Spleen (tissue), 11 donors: ENCODE results near the gene RBMS3. TPM values are rescaled to one million over a fixed set of nuclear protein-coding genes. Genes with fewer than 3 reads are reported as not detected.

ENCODE experiments used
- DNase-seq: peaks from one replicate; pipeline ENCODE4 v3.0.0-alpha.2; 2020
- H3K27ac ChIP-seq, 8 donors: fragments of 200-600 bp; sonication (generic) in 7 of 8; 1 replicate in 4 of 8; 2 replicates in 4 of 8; pipeline versions ENCODE4 v1.5.0 to v1.8.0; 2016 to 2021; ENCODE audit warnings: inconsistent platforms in 4 of 8, mild to moderate bottlenecking in 4 of 8, moderate library complexity in 1 of 8
- H3K27me3 ChIP-seq, 7 donors: fragments of 200-600 bp; sonication (generic) in 6 of 7; replicated peaks in 1 of 7; 1 replicate in 4 of 7; 2 replicates in 3 of 7; pipeline versions ENCODE4 v1.5.0 to v1.8.0; 2016 to 2021; ENCODE audit warnings: inconsistent platforms in 3 of 7, mild to moderate bottlenecking in 1 of 7
- H3K36me3 ChIP-seq, 6 donors: fragments of 200-600 bp; sonication (generic) in 5 of 6; 1 replicate in 4 of 6; 2 replicates in 2 of 6; pipeline versions ENCODE4 v1.5.0 to v1.8.0; 2016 to 2021; ENCODE audit warnings: inconsistent platforms in 2 of 6
- H3K4me1 ChIP-seq, 6 donors: fragments of 200-600 bp; sonication (generic) in 5 of 6; 1 replicate in 3 of 6; 2 replicates in 3 of 6; pipeline versions ENCODE4 v1.5.0 to v1.8.0; 2016 to 2021; ENCODE audit warnings: inconsistent platforms in 3 of 6
- H3K4me3 ChIP-seq, 8 donors: fragments of 200-600 bp; sonication (generic) in 7 of 8; 1 replicate in 4 of 8; 2 replicates in 4 of 8; pipeline versions ENCODE4 v1.5.0 to v1.8.0; 2016 to 2021; ENCODE audit warnings: inconsistent platforms in 4 of 8, mild to moderate bottlenecking in 4 of 8, moderate library complexity in 2 of 8
- H3K9me3 ChIP-seq, 8 donors: fragments of 200-600 bp; sonication (generic) in 7 of 8; 1 replicate in 4 of 8; 2 replicates in 4 of 8; pipeline versions ENCODE4 v1.5.0 to v1.8.0; 2016 to 2021; ENCODE audit warnings: inconsistent platforms in 4 of 8
- CTCF ChIP-seq, 11 experiments: fragments of 200-600 bp in 7 of 11; fragments of 450-650 bp in 4 of 11; sonication (generic) in 4 of 11; IDR thresholded peaks in 8 of 11; conservative IDR thresholded peaks in 3 of 11; 1 replicate in 7 of 11; 2 replicates in 4 of 11; pipeline versions ENCODE4 v1.4.0 to v1.8.0; 2016 to 2021; ENCODE audit warnings: antibody characterized with exemption in 11 of 11, inconsistent platforms in 4 of 11, mild to moderate bottlenecking in 1 of 11
- POLR2A ChIP-seq, 3 donors: fragments of 450-650 bp; IDR thresholded peaks; one replicate each; pipeline ENCODE4 v1.5.1; 2017; ENCODE audit warnings: antibody characterized with exemption in 3 of 3, mild to moderate bottlenecking in 1 of 3
- POLR2AphosphoS5 ChIP-seq, 3 donors: sonication (generic); formaldehyde crosslinking; IDR thresholded peaks; one replicate each; pipeline ENCODE4 v1.5.1; 2017; ENCODE audit warnings: antibody characterized with exemption in 3 of 3
- WGBS, 5 donors: extraction: QIAGEN DNeasy Blood & Tissue Kit in 3 of 5; methylation state at CpG; one replicate each; pipeline versions ENCODE4 v1.1.5 to v1.1.7; 2013 to 2018; 5-methylcytosine and 5-hydroxymethylcytosine counted together
- intact Hi-C: fragments of 100-400 bp; cut with DNase I; formaldehyde crosslinking; loops from one replicate; pipeline ENCODE4 v1.15.0; 2023; ENCODE audit warnings: low total_unique reads
- polyA plus RNA-seq, 3 donors: library from polyadenylated mRNA; stranded (reverse); fragments of 200-250 nt; gene quantifications; one replicate each; pipeline ENCODE4 v1.2.1, GENCODE V29; 2013
- total RNA-seq, 7 donors: library from RNA; depleted of rRNA in 3 of 7; stranded (reverse); fragments of >200 nt in 3 of 7; fragmentation: NEBNext Ultra II Directional in 4 of 7; extraction: Animal tissue kit (Norgen Biotek cat#: 25700) in 4 of 7; gene quantifications; one replicate each; pipeline versions ENCODE4 v1.1.0 to v1.2.1, GENCODE V29; 2016 to 2021
- donor health status: healthy with polysubstance abuse.
- donor health status: DM: no; HTN: no; CAD: no; lungs with moderate emphysema.
- donor health status: DM: no; HTN: no; CAD: no.
- donor health status: Bipolar disorder and iron deficiency.
- donor health status: healthy.
- donor health status: DM: no; HTN: no; CAD: no.
- donor health status: DM: yes; HTN: yes; CAD: no.

Gene RBMS3
- total and polyA plus RNA-seq, 10 donors: 2.6 to 81.9 (median 52.5) TPM

GRCh38 chr3:29544701-29545363 lies 264.0 kb downstream of the RBMS3 start:
- Histone ChIP-seq H3K27ac (no peak overlapping the region), H3K36me3 (no peaks in the 10 kb centered on the region), H3K4me1 (peaks cover 0 to 4% (median 0%) of the 10 kb centered on the region in 6 donors), H3K4me3 (no peak overlapping the region), H3K9me3 (no peaks in the 10 kb centered on the region), H3K27me3 (no peaks in the 10 kb centered on the region)
- TF ChIP-seq POLR2A (IDR thresholded peaks at IDR 0.05) (no peak), CTCF (IDR thresholded peaks at IDR 0.05 in 8 of 11, conservative IDR thresholded peaks at IDR 0.05 in 3 of 11) (no peak), POLR2AphosphoS5 (IDR thresholded peaks at IDR 0.05) (no peak)
- DNase-seq: no peak
- WGBS, 5 donors: 83 to 100% (median 93%) methylated on average over 1 of the region's 1 CpG
- intact Hi-C loops: no loop called here

- Histone ChIP-seq H3K4me1 (peaks cover 0 to 4% (median 0%) of the 10 kb centered on the region in 6 donors), H3K4me3 (no peak overlapping the region), H3K27ac (no peak overlapping the region), H3K36me3 (no peaks in the 10 kb centered on the region), H3K9me3 (no peaks in the 10 kb centered on the region), H3K27me3 (no peaks in the 10 kb centered on the region)
- no peak for TF ChIP-seq POLR2A (IDR thresholded peaks at IDR 0.05)
- TF ChIP-seq POLR2AphosphoS5 (IDR thresholded peaks at IDR 0.05): no peak
- no peak for TF ChIP-seq CTCF (IDR thresholded peaks at IDR 0.05 in 8 of 11, conservative IDR thresholded peaks at IDR 0.05 in 3 of 11)
- intact Hi-C loops: no loop called here
- DNase-seq: no peak
These were observed 264.7 kb downstream of the RBMS3 start for GRCh38 chr3:29545615-29546014.

DNA sequence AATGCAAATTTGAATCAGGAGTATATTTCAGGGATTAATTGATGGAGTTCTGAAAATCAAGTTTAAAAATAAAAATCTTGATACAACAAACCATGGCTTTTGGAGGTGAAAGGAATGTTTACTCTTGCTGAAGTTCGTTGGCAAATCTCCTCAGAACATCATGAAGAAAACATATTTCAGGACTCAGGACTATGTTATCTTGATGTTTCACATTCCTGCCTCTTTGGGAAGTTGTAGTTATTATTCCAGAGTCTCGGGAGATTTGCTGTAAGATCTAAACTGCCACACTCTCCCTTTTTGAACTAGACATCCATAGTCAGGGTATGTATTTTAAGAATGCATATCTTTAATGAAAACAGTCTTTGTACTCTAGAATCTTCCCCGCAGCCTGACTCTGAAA lies 271.2 kb downstream of the RBMS3 start:
- Histone ChIP-seq H3K9me3 (no peaks in the 10 kb centered on the region), H3K27ac (no peak overlapping the region), H3K27me3 (no peaks in the 10 kb centered on the region), H3K4me3 (no peak overlapping the region), H3K4me1 (no peaks in the 10 kb centered on the region), H3K36me3 (no peaks in the 10 kb centered on the region)
- no peak for DNase-seq
- TF ChIP-seq POLR2AphosphoS5 (IDR thresholded peaks at IDR 0.05): no peak
- TF ChIP-seq POLR2A (IDR thresholded peaks at IDR 0.05): no peak
- TF ChIP-seq CTCF (IDR thresholded peaks at IDR 0.05 in 8 of 11, conservative IDR thresholded peaks at IDR 0.05 in 3 of 11): no peak
- intact Hi-C loops: no loop called here
- WGBS, 5 donors: 71 to 77% (median 74%) methylated on average over 3 of the region's 3 CpGs

- H3K36me3 ChIP-seq: no peaks in the 10 kb centered on the region
- no peaks in the 10 kb centered on the region for H3K4me1 ChIP-seq
- no peaks in the 10 kb centered on the region for H3K27me3 ChIP-seq
- H3K27ac ChIP-seq: no peak overlapping the region
- 40 to 54% (median 48%) methylated on average over 2 of the region's 2 CpGs for WGBS, 5 donors
- no peaks in the 10 kb centered on the region for H3K9me3 ChIP-seq
- TF ChIP-seq POLR2AphosphoS5 (IDR thresholded peaks at IDR 0.05) (no peak), POLR2A (IDR thresholded peaks at IDR 0.05) (no peak), CTCF (IDR thresholded peaks at IDR 0.05 in 8 of 11, conservative IDR thresholded peaks at IDR 0.05 in 3 of 11) (no peak)
- intact Hi-C loops: no loop called here
- DNase-seq: no peak
- H3K4me3 ChIP-seq: no peak overlapping the region
These were observed 273.7 kb downstream of the RBMS3 start for GRCh38 chr3:29554566-29554965.
